ENCODE results near the gene ZDHHC13. TPM values are rescaled to one million over a fixed set of nuclear protein-coding genes. Genes with fewer than 3 reads are reported as not detected.

The ZDHHC13 gene
- total RNA-seq, result 5.0 TPM
- long read RNA-seq, transcript ZDHHC13-201 (16 exons, 2,283 nt), result major isoform, 5 of 7 reads
- long read RNA-seq, partial matches to known transcripts, result 0 of 7 reads
- long read RNA-seq, other reads (novel, unspliced or antisense), result 1 of 7 reads

DNA sequence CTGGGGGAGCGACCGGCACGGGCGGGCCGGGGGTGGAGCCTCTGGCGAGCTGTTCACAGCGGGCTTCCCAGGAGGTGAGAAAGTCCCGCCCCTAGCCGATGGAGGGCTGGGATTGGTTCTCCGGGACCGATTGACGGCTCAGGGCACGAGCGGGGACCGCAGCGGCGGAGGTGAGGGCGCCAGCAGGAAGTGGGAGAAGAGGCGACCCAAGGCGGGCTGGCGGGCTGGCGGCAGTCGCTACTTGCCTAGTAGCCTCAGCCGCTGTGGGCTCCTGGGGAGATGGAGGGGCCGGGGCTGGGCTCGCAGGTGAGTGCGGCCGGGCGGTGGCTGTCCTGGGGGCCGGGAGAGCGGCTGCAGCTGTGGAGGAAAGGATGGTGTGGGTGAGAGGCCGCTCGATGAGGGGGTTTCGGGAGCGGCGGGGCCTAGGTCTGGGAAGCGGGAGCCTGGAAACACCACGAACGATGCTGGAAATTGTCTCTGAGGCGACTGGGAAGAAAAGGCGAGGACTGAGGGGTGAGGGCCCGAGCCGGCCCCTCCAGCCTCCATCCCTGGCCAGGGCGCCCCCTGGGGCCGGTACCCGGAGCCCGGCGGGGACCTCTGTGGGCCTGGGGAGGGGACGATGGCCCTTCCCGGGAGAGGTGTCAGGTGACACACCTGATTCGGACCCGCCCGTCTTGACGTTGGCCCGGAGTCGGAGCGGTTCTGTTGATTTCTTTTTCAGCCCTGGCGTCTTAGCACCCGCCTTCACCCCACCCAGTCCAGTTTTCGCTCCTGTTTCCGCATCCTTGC lies at the start of gene ZDHHC13:
TSS of gene ZDHHC13 (plus strand) at position 198 of the 789 bp plus-strand sequence. CDS start at position 280, 82 bp downstream.
- ATAC-seq, result peak; percentile 100
- intact Hi-C loops (cut with DNase I), result no loop called here
- DNase-seq (ENCODE audit: missing footprints), result peak; percentile 97

DNA sequence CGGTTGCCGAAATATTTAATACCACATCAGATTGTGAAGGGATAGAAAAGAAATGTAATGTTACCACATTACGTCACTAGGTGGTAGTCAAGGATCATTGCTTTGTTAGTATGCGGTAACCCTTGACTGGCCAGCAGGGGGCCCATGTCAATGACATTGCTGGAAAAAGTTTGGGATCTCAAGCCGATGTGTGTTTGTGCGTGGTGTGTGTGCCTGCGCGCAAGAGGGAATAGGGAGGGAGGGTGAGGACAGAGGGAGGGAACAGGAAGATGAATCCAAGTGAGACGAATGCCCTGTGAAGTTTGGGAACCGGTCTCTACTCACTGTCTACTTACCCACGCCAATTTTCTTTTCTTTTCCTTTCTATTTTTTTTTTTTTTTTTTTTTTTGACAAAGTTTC lies 45.7 kb upstream of the ZDHHC13 start:
- ATAC-seq, result peak; percentile 93
- intact Hi-C loops (cut with DNase I), result loop anchor here (1.0 to 10.0 kb wide), 2 partner anchors 174 to 482 kb away; partner anchors contain the start of gene E2F8
- peak; percentile 71 for DNase-seq (ENCODE audit: missing footprints)

DNA sequence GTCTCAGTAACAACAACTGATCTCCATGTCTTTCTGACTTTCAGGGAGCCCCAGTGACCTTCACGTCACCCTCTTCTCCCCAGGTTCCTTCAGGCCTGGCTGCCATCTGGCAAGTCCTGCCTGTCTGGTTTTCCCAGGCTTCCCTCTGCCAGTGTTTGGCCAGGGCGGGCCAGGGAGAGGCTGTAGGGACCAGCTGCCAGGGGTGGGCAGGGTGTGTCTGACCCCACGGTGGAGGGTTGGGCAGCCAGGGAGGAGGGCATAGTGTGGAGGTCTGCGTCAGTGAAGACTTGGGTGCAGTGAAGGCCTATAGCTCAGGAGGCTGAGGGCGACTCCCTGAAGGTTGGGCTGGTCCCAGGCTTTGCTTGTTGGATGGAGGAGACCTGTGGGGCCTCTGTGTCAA lies 44.5 kb upstream of the ZDHHC13 start:
- intact Hi-C loops (cut with DNase I), result loop anchor here (10.0 kb wide), 1 partner anchor 172 kb away; the partner anchor contains the start of gene E2F8
- DNase-seq (ENCODE audit: missing footprints) (no peak), ATAC-seq (no peak)

- no peak for DNase-seq (ENCODE audit: missing footprints)
- no peak for ATAC-seq
- intact Hi-C loops (cut with DNase I), result loop anchor here (10.0 kb wide), 1 partner anchor 171 kb away; the partner anchor contains the start of gene E2F8
Measured at GRCh38 chr11:19073454-19074415, 43.2 kb upstream of the ZDHHC13 start.

- intact Hi-C loops (cut with DNase I), result loop anchor here (5.0 to 10.0 kb wide), 2 partner anchors 37 to 169 kb away; partner anchors contain the start of gene E2F8
- ATAC-seq (no peak), DNase-seq (ENCODE audit: missing footprints) (no peak)
Measured at GRCh38 chr11:19075636-19076035, 41.3 kb upstream of the ZDHHC13 start.

DNA sequence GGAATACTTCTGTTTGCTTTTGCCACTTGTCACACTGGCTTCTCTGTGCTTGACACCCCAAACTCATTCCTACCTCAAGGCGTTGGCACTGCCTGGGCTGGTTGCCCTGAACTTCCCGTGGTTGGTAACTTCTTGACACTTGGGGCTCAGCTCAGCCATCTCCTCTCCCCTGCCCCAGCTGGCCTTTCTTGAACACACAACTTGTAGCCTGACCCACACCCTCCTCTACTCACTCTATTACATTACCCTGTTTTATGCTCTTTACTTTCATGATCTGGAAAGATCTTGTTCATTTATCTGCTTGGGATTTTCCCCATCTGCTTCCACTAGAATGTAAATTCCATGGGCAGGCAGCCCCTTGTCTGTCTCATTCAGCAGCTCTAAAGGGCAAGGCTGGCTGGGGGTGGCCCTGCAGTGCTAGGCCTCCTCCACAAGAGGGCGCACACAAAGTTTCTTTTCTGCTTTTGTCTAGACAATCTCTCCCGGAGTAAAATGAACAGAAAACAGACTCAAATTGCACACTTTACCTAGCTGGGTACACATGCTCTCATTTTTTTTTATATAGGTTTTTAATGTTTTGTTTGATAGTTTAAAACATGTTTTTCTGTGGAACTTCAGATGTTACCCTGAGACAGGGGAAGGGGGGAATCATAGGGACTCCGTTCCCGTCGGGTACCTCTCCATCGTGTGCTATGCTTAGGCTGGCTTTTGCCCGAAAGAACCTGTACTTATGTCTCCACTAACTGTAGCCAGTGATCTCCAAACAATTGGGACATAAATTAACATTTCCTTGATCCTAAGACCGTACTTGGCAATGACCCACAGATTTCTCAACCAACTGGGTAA lies 40.0 kb upstream of the ZDHHC13 start:
- ATAC-seq (peak; percentile 43), DNase-seq (ENCODE audit: missing footprints) (peak; percentile 73)
- intact Hi-C loops (cut with DNase I), result loop anchor here (5.0 to 10.0 kb wide), 2 partner anchors 35 to 168 kb away; partner anchors contain the start of gene E2F8

DNA sequence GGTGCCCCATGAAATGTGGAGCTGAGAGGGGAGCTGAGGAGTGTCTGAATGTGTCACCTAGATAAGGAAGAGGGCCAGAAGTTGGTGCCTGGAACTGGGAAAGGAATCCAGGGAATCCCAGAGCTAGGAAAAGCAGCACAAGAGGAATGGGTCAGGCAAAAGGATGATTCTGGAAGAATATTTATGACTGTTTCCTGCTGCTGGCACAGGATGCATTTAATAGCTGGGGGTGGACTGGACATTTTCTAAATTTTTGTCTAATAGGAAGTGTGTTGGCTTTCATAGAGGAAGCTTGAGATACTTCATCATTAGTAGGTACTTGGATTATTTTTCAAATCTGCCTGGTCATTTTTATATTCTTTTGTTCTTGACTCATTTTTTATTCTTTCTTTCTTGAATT lies 39.0 kb upstream of the ZDHHC13 start:
- DNase-seq (ENCODE audit: missing footprints) (no peak), ATAC-seq (no peak)
- intact Hi-C loops (cut with DNase I), result loop anchor here (5.0 to 10.0 kb wide), 2 partner anchors 34 to 167 kb away; partner anchors contain the start of gene E2F8

DNA sequence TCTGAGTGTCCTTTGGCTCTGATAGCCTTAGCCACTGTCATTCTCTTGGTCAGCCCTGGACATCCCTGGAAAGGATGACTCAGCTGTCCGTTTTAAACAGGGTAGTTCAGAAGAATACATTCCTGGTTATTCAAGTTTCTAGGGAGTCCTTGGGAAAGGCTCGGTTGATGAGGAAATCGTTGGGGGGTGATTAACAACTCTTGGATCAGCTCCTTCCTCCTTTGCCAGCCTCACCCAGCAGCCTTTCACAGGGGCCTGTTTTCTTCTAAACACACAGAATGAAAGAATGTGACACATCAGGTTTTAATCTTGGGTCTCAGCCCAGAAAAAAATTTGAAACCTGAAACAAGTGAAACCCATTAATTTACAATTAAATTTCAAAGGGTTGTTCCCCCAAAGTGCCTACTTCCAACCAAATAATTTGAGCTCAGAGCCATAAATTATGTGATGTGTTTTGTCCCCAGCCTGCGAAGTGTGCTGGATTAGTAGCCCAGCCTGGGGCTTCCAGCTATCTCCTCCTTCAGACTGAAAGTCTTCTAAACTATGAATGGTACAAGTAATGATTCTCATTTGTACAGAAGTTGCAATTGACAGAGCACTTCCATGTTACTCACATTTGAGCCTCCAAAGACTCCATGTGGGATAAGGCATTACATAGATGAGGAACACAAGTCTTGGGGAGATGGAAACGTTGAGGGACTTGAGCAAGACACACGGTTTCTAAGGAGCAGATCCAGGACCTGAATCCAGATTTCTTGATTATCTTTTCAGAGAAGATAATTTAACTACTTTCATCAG lies 37.1 kb upstream of the ZDHHC13 start:
- intact Hi-C loops (cut with DNase I), result loop anchor here (5.0 to 10.0 kb wide), 2 partner anchors 32 to 165 kb away; partner anchors contain the start of gene E2F8
- ATAC-seq, result no peak
- DNase-seq (ENCODE audit: missing footprints), result no peak

DNA sequence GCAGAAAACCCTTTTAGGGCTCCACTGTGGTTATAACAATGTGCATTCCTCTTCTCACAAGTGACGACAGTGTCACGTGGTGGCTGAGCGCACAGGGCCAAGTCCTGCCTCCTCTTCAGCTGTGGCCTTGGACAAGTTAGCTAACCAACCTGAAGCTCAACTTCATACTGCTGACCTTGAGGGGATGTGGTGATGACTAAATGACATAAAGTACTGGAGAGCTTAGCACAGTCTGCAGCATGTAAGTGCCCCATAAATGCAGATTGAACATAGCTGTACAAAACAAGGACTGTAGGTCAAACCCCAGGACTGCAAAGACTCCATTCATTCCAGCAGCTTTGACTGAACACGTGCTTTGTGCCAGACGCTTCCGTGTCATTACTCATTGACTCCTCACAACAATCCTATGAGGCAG lies 36.4 kb upstream of the ZDHHC13 start:
- intact Hi-C loops (cut with DNase I), result no loop called here
- no peak for ATAC-seq
- no peak for DNase-seq (ENCODE audit: missing footprints)

- intact Hi-C loops (cut with DNase I), result no loop called here
- DNase-seq (ENCODE audit: missing footprints), result no peak
- ATAC-seq, result no peak
Measured at GRCh38 chr11:19083166-19083565, 33.8 kb upstream of the ZDHHC13 start.

GRCh38 chr11:19084661-19085315 lies 32.2 kb upstream of the ZDHHC13 start:
- DNase-seq (ENCODE audit: missing footprints) (no peak), ATAC-seq (no peak)
- intact Hi-C loops (cut with DNase I), result no loop called here

- intact Hi-C loops (cut with DNase I), result no loop called here
- ATAC-seq, result no peak
- no peak for DNase-seq (ENCODE audit: missing footprints)
Measured at GRCh38 chr11:19087658-19088057, 29.3 kb upstream of the ZDHHC13 start.

DNA sequence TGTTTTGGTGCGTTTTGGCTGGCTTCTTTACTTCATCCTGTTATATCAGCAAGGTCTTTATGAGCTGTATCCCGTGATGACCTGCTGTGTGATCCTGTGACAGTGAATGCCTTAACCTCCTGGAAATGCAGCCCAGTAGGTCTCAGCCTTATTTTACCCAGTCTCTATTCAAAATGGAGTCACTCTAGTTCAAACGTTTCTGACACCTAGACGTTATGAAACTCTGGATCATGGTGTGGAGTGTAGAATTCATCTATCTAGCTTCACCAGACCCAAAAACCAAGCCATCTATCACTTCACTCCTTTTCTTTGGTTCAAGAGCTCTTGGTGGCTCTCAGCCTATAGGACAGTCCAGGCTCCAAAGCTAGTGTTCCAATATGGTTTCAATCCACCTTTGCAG lies 28.2 kb upstream of the ZDHHC13 start:
- intact Hi-C loops (cut with DNase I), result no loop called here
- ATAC-seq (no peak), DNase-seq (ENCODE audit: missing footprints) (no peak)

DNA sequence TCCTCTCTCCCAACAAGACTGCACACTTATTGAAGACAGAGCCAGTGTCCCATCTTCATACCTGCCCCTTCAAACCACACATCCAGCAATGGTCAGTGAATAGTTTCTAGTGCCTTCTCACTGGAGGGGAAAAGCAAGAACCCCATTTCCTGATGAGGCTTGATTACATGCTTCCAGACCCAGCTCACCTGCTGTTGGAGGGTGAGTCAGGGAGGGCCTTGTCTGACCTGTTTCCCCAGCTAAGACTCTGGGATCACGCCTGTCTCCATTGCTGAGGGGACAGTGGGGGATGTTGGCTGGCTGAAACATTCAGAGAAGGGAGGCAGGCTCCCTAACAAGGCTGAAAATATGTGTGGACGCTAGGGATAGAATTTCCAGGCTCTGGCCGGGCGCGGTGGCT lies 27.5 kb upstream of the ZDHHC13 start:
- intact Hi-C loops (cut with DNase I), result no loop called here
- DNase-seq (ENCODE audit: missing footprints), result no peak
- ATAC-seq, result no peak

DNA sequence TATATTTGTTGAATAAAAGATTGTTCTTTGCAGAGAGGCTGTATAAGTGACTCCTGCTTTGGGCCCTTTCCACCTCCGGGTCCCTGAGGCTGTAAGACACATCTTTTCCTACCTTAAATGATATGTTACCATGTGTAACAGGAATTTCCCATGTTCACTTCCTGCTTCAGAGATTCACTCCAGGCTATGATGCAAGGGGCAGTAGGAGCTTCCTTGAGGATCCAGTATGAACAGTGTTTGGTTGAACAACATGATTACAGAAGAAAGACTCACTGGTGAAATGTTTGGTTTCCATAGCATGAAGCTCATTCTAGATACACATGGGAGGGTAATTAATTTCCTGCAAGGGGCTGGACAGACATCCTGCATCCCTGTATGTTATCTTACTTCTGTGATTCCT lies 25.6 kb upstream of the ZDHHC13 start:
- ATAC-seq, result no peak
- DNase-seq (ENCODE audit: missing footprints), result no peak
- intact Hi-C loops (cut with DNase I), result no loop called here

- intact Hi-C loops (cut with DNase I), result no loop called here
- DNase-seq (ENCODE audit: missing footprints) (no peak), ATAC-seq (no peak)
Measured at GRCh38 chr11:19092342-19092741, 24.6 kb upstream of the ZDHHC13 start.

DNA sequence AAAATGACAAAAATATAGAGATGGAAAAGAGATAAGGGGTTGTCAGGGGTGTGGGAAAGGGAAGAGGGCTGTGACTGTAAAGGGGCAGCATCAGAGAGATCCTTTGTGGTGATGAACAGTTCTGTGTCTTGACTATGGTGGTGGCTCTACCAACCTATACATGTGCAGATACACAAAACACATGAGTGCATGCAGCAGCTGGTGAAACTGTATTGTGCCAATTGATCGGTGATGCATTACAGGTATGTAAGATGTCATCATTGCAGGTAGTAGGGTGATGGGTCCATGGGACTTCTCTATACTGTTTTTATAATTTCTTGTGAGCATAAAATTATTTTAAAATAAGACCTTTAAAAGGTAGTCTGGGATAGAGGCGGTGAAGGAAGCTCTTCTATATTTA lies 24.1 kb upstream of the ZDHHC13 start:
- intact Hi-C loops (cut with DNase I), result no loop called here
- DNase-seq (ENCODE audit: missing footprints), result no peak
- no peak for ATAC-seq

Measured in Right ventricle myocardium inferior (tissue), 1 donor.